ENCODE measurements around the gene STK17A. TPM values are rescaled to one million over a fixed set of nuclear protein-coding genes. Genes with fewer than 3 reads are reported as not detected.

STK17A gene
- 13.1 and 15.6 TPM in 2 replicates for total RNA-seq (ENCODE audit: low replicate concordance)

DNA sequence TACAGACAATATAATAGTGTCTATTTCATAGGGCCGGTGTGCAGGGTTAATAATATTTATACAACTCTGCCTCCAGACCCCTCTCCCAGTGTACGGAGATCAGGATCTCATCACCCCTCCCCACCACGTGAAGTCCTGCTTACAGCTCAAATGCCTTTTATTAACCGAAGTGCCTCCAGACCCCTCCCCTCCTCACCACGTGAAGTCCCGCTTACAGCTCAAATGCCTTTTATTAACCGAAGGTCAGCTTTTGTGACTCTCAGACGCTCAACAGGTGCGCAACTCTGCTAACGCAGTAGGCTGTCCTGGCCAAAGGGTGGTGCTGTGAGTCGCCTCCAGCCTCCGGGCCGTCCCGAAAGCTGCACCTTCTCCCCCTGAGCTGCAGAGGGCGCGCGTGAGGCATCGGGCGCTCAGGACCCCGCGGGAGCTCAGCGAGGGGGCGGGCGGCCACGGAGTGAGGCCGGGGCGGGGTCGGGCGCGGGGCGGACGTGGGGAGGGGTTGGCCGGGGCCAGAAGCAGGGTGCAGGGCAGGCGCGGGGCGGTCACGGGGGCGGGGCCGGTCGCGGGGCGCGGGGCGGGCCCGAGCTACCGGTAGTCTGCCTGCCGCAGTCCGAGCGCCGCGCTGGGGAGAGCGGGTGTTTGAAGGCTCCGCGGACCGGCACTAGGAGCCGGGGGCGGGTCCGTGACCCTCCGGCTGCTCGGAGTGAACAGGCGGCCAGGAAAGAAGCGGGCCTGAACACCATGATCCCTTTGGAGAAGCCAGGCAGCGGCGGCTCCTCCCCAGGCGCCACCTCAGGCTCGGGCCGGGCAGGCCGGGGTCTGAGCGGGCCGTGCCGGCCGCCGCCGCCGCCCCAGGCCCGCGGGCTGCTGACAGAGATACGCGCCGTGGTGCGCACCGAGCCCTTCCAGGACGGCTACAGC, at the start of gene STK17A:
Gene STK17A, plus strand, starts transcription at position 606 of the 921 bp plus-strand sequence. Its CDS starts 136 bp downstream, at position 742.
- H3K27me3 ChIP-seq, result peaks cover 37% of the 10 kb centered on the region
- Mint-ChIP-seq H3K9me3 (no peaks in the 10 kb centered on the region), H3K36me3 (no peaks in the 10 kb centered on the region), H3K27ac (peak within 1 kb of the TSS; percentile 89), H3K27me3 (ENCODE audit: insufficient read depth, low read depth) (peaks cover 2% of the 10 kb centered on the region), H3K4me3 (peak within 1 kb of the TSS; percentile 92), H3K4me1 (peaks cover 27% of the 10 kb centered on the region)
- H3K4me2 ChIP-seq, result peak within 1 kb of the TSS; percentile 95
- H4K20me1 ChIP-seq (ENCODE audit: low read depth), result peaks cover 16% of the 10 kb centered on the region
- H3F3A ChIP-seq (ENCODE audit: low read depth), result peaks cover 26% of the 10 kb centered on the region
- H3K9ac ChIP-seq, result peak within 1 kb of the TSS; percentile 44
- peaks cover 16% of the 10 kb centered on the region for H3K4me1 ChIP-seq
- H3K9me3 ChIP-seq (ENCODE audit: low read depth), result no peaks in the 10 kb centered on the region
- H3K36me3 ChIP-seq, result no peaks in the 10 kb centered on the region
- DNase-seq (ENCODE audit: low spot score), result peak; percentile 95
- H3K4me3 ChIP-seq, result peak within 1 kb of the TSS; percentile 96
- H2AFZ ChIP-seq (replicated peaks), result peak within 1 kb of the TSS; percentile 90
- TF ChIP-seq EZH2 (IDR thresholded peaks at IDR 0.05) (no peak), EZH2phosphoT487 (IDR thresholded peaks at IDR 0.05) (no peak)
- TF ChIP-seq, protein P1, sequence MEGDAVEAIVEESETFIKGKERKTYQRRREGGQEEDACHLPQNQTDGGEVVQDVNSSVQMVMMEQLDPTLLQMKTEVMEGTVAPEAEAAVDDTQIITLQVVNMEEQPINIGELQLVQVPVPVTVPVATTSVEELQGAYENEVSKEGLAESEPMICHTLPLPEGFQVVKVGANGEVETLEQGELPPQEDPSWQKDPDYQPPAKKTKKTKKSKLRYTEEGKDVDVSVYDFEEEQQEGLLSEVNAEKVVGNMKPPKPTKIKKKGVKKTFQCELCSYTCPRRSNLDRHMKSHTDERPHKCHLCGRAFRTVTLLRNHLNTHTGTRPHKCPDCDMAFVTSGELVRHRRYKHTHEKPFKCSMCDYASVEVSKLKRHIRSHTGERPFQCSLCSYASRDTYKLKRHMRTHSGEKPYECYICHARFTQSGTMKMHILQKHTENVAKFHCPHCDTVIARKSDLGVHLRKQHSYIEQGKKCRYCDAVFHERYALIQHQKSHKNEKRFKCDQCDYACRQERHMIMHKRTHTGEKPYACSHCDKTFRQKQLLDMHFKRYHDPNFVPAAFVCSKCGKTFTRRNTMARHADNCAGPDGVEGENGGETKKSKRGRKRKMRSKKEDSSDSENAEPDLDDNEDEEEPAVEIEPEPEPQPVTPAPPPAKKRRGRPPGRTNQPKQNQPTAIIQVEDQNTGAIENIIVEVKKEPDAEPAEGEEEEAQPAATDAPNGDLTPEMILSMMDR (IDR thresholded peaks at IDR 0.05), result peak; percentile 99
- no peak within 1 kb of the TSS for H3K27ac ChIP-seq
- peaks cover 22% of the 10 kb centered on the region for H3K79me2 ChIP-seq (ENCODE audit: low read depth)

GRCh38 chr7:43533801-43534479, 49.0 kb upstream of the STK17A start:
- H3F3A ChIP-seq (ENCODE audit: low read depth), result no peaks in the 10 kb centered on the region
- DNase-seq (ENCODE audit: low spot score), result no peak
- H3K27me3 ChIP-seq, result no peaks in the 10 kb centered on the region
- no peak overlapping the region for H3K4me3 ChIP-seq
- H3K4me1 ChIP-seq, result no peaks in the 10 kb centered on the region
- Mint-ChIP-seq H3K4me1 (peaks cover 6% of the 10 kb centered on the region), H3K36me3 (no peaks in the 10 kb centered on the region), H3K4me3 (no peak overlapping the region), H3K9me3 (no peaks in the 10 kb centered on the region), H3K27me3 (ENCODE audit: insufficient read depth, low read depth) (peaks cover 2% of the 10 kb centered on the region), H3K27ac (no peak overlapping the region)
- no peak overlapping the region for H3K27ac ChIP-seq
- no peaks in the 10 kb centered on the region for H4K20me1 ChIP-seq (ENCODE audit: low read depth)
- no peak overlapping the region for H2AFZ ChIP-seq (replicated peaks)
- no peak overlapping the region for H3K9ac ChIP-seq
- no peaks in the 10 kb centered on the region for H3K9me3 ChIP-seq (ENCODE audit: low read depth)
- TF ChIP-seq EZH2phosphoT487 (IDR thresholded peaks at IDR 0.05), result no peak
- TF ChIP-seq, protein P1 (IDR thresholded peaks at IDR 0.05), result no peak
- no peak for TF ChIP-seq EZH2 (IDR thresholded peaks at IDR 0.05)
- no peaks in the 10 kb centered on the region for H3K79me2 ChIP-seq (ENCODE audit: low read depth)
- no peak overlapping the region for H3K4me2 ChIP-seq
- H3K36me3 ChIP-seq, result no peaks in the 10 kb centered on the region

DNA sequence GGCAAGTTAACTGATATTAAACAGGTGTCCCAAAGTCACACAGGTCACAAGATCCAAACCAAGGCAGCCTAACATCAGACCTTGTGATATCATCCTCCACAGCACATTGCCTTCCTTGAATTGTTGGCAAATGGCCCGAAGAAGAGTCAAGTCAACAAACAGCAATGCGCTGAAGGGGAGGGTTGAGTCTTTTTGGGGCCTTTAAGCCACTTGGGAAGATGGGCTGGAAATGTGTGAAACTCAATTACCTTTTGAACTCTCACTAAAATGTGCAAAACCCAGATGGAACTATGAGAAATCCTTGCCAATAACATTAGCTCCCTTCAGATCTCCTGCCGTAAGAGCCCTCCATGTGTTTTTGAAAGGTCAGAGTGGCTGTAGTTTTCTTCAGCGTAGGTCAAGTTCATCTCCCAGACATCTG, 47.9 kb upstream of the STK17A start:
- no peaks in the 10 kb centered on the region for H3K9me3 ChIP-seq (ENCODE audit: low read depth)
- H2AFZ ChIP-seq (replicated peaks), result no peak overlapping the region
- no peaks in the 10 kb centered on the region for H3K27me3 ChIP-seq
- no peak overlapping the region for H3K27ac ChIP-seq
- no peak overlapping the region for H3K4me3 ChIP-seq
- TF ChIP-seq EZH2 (IDR thresholded peaks at IDR 0.05), result no peak
- TF ChIP-seq, protein P1 (IDR thresholded peaks at IDR 0.05), result no peak
- TF ChIP-seq EZH2phosphoT487 (IDR thresholded peaks at IDR 0.05), result no peak
- H3K36me3 ChIP-seq, result no peaks in the 10 kb centered on the region
- Mint-ChIP-seq H3K27ac (peak overlapping the region; percentile 74), H3K9me3 (no peaks in the 10 kb centered on the region), H3K27me3 (ENCODE audit: insufficient read depth, low read depth) (peaks cover under 1% of the 10 kb centered on the region), H3K36me3 (no peaks in the 10 kb centered on the region), H3K4me1 (peaks cover 3% of the 10 kb centered on the region), H3K4me3 (no peak overlapping the region)
- no peak for DNase-seq (ENCODE audit: low spot score)
- H3F3A ChIP-seq (ENCODE audit: low read depth), result no peaks in the 10 kb centered on the region
- H3K4me2 ChIP-seq, result no peak overlapping the region
- H3K9ac ChIP-seq, result no peak overlapping the region
- H4K20me1 ChIP-seq (ENCODE audit: low read depth), result no peaks in the 10 kb centered on the region
- no peaks in the 10 kb centered on the region for H3K79me2 ChIP-seq (ENCODE audit: low read depth)
- no peaks in the 10 kb centered on the region for H3K4me1 ChIP-seq
